Neural crest cell (in vitro differentiated cells): Measurements from ENCODE around the gene LMOD3. TPM values are rescaled to one million over a fixed set of nuclear protein-coding genes. Genes with fewer than 3 reads are reported as not detected.

Source experiments
- DNase-seq: peaks from one replicate; pipeline ENCODE4 v3.0.0; 2021; ENCODE audit warnings: low read depth, mixed read lengths, low spot score
- H3K27ac Mint-ChIP-seq: one replicate; pipeline ENCODE4 v1.8.0; 2021; ENCODE audit warnings: mild to moderate bottlenecking, mixed read lengths; ENCODE audit not compliant: unreplicated experiment
- H3K27me3 Mint-ChIP-seq: 2 replicates; pipeline ENCODE4 v1.8.0; 2021; ENCODE audit warnings: low read depth, mild to moderate bottlenecking, mixed read lengths
- H3K36me3 Mint-ChIP-seq: 2 replicates; pipeline ENCODE4 v1.8.0; 2021; ENCODE audit warnings: low read depth, mild to moderate bottlenecking, mixed read lengths
- H3K4me1 Mint-ChIP-seq: 2 replicates; pipeline ENCODE4 v1.8.0; 2021; ENCODE audit warnings: mixed read lengths
- H3K4me3 Mint-ChIP-seq: one replicate; pipeline ENCODE4 v1.8.0; 2021; ENCODE audit warnings: mild to moderate bottlenecking, mixed read lengths
- H3K9me3 Mint-ChIP-seq: 2 replicates; pipeline ENCODE4 v1.8.0; 2021; ENCODE audit warnings: mixed read lengths
- total RNA-seq: library from RNA; stranded (reverse); gene quantifications from 2 replicates; pipeline ENCODE4 v1.2.1, GENCODE V29; 2021
- TF ChIP-seq, protein P1 (sequence below): fragments of 200-600 bp; sonication (generic); conservative IDR thresholded peaks from 2 replicates; pipeline ENCODE4 v1.5.0; 2021; ENCODE audit warnings: antibody characterized with exemption, mild to moderate bottlenecking

Gene LMOD3
- total RNA-seq, 1 donor from 2014 or later, result 3.8 TPM

GRCh38 chr3:69090021-69090420, 32.4 kb downstream of the LMOD3 start:
- Mint-ChIP-seq H3K9me3 (no peaks in the 10 kb centered on the region), H3K4me3 (peak overlapping the region; percentile 61), H3K27me3 (no peaks in the 10 kb centered on the region), H3K27ac (peak overlapping the region; percentile 22), H3K36me3 (no peaks in the 10 kb centered on the region), H3K4me1 (peaks cover 59% of the 10 kb centered on the region)
- TF ChIP-seq, protein P1, sequence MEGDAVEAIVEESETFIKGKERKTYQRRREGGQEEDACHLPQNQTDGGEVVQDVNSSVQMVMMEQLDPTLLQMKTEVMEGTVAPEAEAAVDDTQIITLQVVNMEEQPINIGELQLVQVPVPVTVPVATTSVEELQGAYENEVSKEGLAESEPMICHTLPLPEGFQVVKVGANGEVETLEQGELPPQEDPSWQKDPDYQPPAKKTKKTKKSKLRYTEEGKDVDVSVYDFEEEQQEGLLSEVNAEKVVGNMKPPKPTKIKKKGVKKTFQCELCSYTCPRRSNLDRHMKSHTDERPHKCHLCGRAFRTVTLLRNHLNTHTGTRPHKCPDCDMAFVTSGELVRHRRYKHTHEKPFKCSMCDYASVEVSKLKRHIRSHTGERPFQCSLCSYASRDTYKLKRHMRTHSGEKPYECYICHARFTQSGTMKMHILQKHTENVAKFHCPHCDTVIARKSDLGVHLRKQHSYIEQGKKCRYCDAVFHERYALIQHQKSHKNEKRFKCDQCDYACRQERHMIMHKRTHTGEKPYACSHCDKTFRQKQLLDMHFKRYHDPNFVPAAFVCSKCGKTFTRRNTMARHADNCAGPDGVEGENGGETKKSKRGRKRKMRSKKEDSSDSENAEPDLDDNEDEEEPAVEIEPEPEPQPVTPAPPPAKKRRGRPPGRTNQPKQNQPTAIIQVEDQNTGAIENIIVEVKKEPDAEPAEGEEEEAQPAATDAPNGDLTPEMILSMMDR, result no peak
- DNase-seq, result no peak

DNA sequence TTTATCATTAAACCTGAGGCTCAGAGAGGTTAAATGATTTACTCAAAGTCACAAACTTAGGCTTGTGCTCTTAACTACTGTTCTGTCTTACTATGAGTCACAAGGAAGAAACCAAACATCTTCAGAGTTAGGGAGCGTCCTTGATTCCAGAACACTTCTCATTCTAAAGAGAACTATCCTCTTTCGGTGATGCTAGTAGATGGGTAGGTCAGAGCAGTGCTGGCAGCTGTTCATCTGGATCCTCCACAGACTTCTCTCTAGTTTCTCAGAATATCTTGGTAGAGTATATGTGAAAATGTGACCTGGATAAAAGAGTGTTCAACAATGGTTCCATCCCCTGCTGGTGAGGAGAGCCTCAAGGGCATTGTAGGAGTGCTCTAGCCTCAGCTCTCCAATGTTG, 34.3 kb downstream of the LMOD3 start:
- no peaks in the 10 kb centered on the region for H3K36me3 Mint-ChIP-seq
- TF ChIP-seq, protein P1, result no peak
- H3K4me1 Mint-ChIP-seq, result peaks cover 64% of the 10 kb centered on the region
- H3K27ac Mint-ChIP-seq, result no peak overlapping the region
- H3K4me3 Mint-ChIP-seq, result peak overlapping the region; percentile 31
- H3K9me3 Mint-ChIP-seq, result no peaks in the 10 kb centered on the region
- no peaks in the 10 kb centered on the region for H3K27me3 Mint-ChIP-seq
- DNase-seq, result no peak

- no peaks in the 10 kb centered on the region for H3K9me3 Mint-ChIP-seq
These were observed 35.2 kb downstream of the LMOD3 start for GRCh38 chr3:69087030-69087791.

DNA sequence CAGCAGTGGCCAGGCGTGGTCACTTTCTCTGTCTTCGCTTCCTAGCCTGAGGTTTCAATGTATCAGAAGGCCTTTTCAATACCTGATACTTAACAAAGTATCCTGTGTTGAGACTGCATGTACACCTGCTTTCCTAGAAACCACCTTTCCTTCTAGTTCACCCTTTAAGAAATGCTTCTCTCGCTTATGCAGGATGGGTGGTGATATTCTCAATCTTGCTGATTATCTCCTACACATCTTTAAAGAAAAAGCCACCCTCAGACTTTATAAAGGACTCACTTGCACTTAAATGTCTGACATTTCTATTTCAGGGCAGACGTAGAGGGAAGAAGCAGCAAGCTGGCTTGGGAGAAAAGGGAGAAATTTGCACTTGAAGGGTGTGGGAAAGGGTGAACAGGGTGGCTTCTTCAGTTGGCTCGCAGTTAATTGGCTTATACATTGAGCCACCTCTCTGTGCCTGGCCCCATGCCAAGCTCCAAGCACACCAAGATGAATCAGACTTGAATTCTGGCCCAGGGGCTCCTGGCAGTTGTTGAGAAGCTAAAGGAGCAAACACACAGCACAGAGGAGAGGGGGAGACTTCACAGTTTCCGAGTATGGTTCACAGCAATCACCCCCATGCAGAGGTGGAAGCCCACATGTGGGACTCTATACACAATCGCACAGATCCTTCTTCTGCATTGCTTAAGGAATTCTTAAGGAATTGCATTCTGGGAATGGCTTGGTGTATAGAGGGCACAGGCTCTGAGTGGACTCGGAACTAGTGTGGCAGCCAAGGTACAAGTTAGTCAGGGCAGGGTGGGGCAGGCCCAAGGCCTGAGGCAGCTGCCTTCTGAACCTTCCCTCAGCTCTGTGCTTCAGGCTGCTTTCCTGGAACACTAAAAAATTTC, 36.3 kb downstream of the LMOD3 start:
- peak overlapping the region; percentile 73 for H3K27ac Mint-ChIP-seq
- no peaks in the 10 kb centered on the region for H3K9me3 Mint-ChIP-seq
- H3K27me3 Mint-ChIP-seq, result no peaks in the 10 kb centered on the region
- TF ChIP-seq, protein P1, result no peak
- DNase-seq, result no peak
- H3K4me1 Mint-ChIP-seq, result peaks cover 66% of the 10 kb centered on the region
- no peaks in the 10 kb centered on the region for H3K36me3 Mint-ChIP-seq
- peak overlapping the region; percentile 94 for H3K4me3 Mint-ChIP-seq

More at GRCh38 chr3:69087030-69087791, 35.2 kb downstream of the LMOD3 start:
- Mint-ChIP-seq H3K27me3 (no peaks in the 10 kb centered on the region), H3K4me3 (peak overlapping the region; percentile 58), H3K27ac (no peak overlapping the region), H3K36me3 (no peaks in the 10 kb centered on the region), H3K4me1 (peaks cover 65% of the 10 kb centered on the region)
- TF ChIP-seq, protein P1, result no peak
- DNase-seq, result no peak

- no peaks in the 10 kb centered on the region for H3K27me3 Mint-ChIP-seq
- DNase-seq, result no peak
- H3K4me3 Mint-ChIP-seq, result peak overlapping the region; percentile 94
- H3K9me3 Mint-ChIP-seq, result no peaks in the 10 kb centered on the region
- H3K27ac Mint-ChIP-seq, result peak overlapping the region; percentile 73
- H3K36me3 Mint-ChIP-seq, result no peaks in the 10 kb centered on the region
- TF ChIP-seq, protein P1, result no peak
- peaks cover 68% of the 10 kb centered on the region for H3K4me1 Mint-ChIP-seq
These were observed 37.1 kb downstream of the LMOD3 start for GRCh38 chr3:69085168-69085832.
